Suprapubic skin (tissue), 4 donors: ENCODE results near the gene SPTBN1. TPM values are rescaled to one million over a fixed set of nuclear protein-coding genes. Genes with fewer than 3 reads are reported as not detected.

Experiments
- DNase-seq, 2 donors: peaks; one replicate each; pipeline ENCODE4 v3.0.0-alpha.2; 2019; ENCODE audit warnings: low spot score in 2 of 2
- H3K27ac ChIP-seq: fragments of 200-600 bp; sonication (generic); one replicate; pipeline ENCODE4 v1.5.1; 2019
- H3K27me3 ChIP-seq: fragments of 200-600 bp; sonication (generic); one replicate; pipeline ENCODE4 v1.5.1; 2019
- H3K36me3 ChIP-seq: fragments of 200-600 bp; sonication (generic); one replicate; pipeline ENCODE4 v1.5.1; 2019
- H3K4me1 ChIP-seq: fragments of 200-600 bp; sonication (generic); one replicate; pipeline ENCODE4 v1.5.1; 2019
- H3K4me3 ChIP-seq: fragments of 200-600 bp; sonication (generic); one replicate; pipeline ENCODE4 v1.5.1; 2019; ENCODE audit warnings: mild to moderate bottlenecking
- H3K9me3 ChIP-seq: fragments of 200-600 bp; sonication (generic); one replicate; pipeline ENCODE4 v1.5.1; 2019
- CTCF ChIP-seq, 2 donors: fragments of 200-600 bp in 1 of 2; fragments of 450-650 bp in 1 of 2; sonication (generic) in 1 of 2; IDR thresholded peaks; one replicate each; pipeline ENCODE4 v1.5.1; 2016 to 2019; ENCODE audit warnings: antibody characterized with exemption in 2 of 2, mild to moderate bottlenecking in 1 of 2, moderate library complexity in 1 of 2
- EP300 ChIP-seq: sonication (generic); formaldehyde crosslinking; IDR thresholded peaks from one replicate; pipeline ENCODE4 v1.6.1; 2017; ENCODE audit warnings: antibody characterized with exemption
- POLR2A ChIP-seq, 2 donors: fragments of 450-650 bp; IDR thresholded peaks; one replicate each; pipeline ENCODE4 v1.6.1; 2017; ENCODE audit warnings: antibody characterized with exemption in 2 of 2, mild to moderate bottlenecking in 2 of 2, moderate library complexity in 2 of 2
- POLR2AphosphoS5 ChIP-seq, 3 donors: sonication (generic); formaldehyde crosslinking; IDR thresholded peaks; one replicate each; pipeline ENCODE4 v1.6.1; 2017; ENCODE audit warnings: antibody characterized with exemption in 3 of 3
- WGBS: methylation state at CpG from one replicate; pipeline ENCODE4 v1.1.5; 2018; 5-methylcytosine and 5-hydroxymethylcytosine counted together
- total RNA-seq, 4 donors: library from RNA; depleted of rRNA; stranded (reverse); fragments of >200 nt; gene quantifications; one replicate each; pipeline ENCODE4 v1.1.0, GENCODE V29; 2016

SPTBN1 gene
- total RNA-seq, 4 donors from 2014 or later, result 173 to 250 (median 203) TPM

- no peak overlapping the region for H3K27ac ChIP-seq
- DNase-seq, result no peak
- H3K4me3 ChIP-seq, result no peak overlapping the region
- WGBS, result 69% methylated on average over 2 of the region's 2 CpGs
- no peaks in the 10 kb centered on the region for H3K27me3 ChIP-seq
- no peaks in the 10 kb centered on the region for H3K9me3 ChIP-seq
- peaks cover 28% of the 10 kb centered on the region for H3K36me3 ChIP-seq
- peaks cover 20% of the 10 kb centered on the region for H3K4me1 ChIP-seq
- TF ChIP-seq POLR2AphosphoS5 (IDR thresholded peaks at IDR 0.05) (no peak), CTCF (IDR thresholded peaks at IDR 0.05) (no peak), EP300 (no peak), POLR2A (IDR thresholded peaks at IDR 0.05) (no peak)
Observed at GRCh38 chr2:54529935-54530334, 73.8 kb downstream of the SPTBN1 start.

- Histone ChIP-seq H3K36me3 (peaks cover 23% of the 10 kb centered on the region), H3K27me3 (no peaks in the 10 kb centered on the region), H3K4me1 (peaks cover 14% of the 10 kb centered on the region), H3K27ac (no peak overlapping the region), H3K4me3 (no peak overlapping the region), H3K9me3 (no peaks in the 10 kb centered on the region)
- DNase-seq, result no peak
- TF ChIP-seq POLR2A (IDR thresholded peaks at IDR 0.05) (no peak), EP300 (no peak), CTCF (IDR thresholded peaks at IDR 0.05) (no peak), POLR2AphosphoS5 (IDR thresholded peaks at IDR 0.05) (no peak)
- WGBS, result 73% methylated on average over 5 of the region's 5 CpGs
Observed at GRCh38 chr2:54531558-54531957, 75.4 kb downstream of the SPTBN1 start.

- no peak for TF ChIP-seq EP300
- TF ChIP-seq POLR2A (IDR thresholded peaks at IDR 0.05), result no peak
- no peak for TF ChIP-seq POLR2AphosphoS5 (IDR thresholded peaks at IDR 0.05)
- no peak for TF ChIP-seq CTCF (IDR thresholded peaks at IDR 0.05)
- H3K27me3 ChIP-seq, result no peaks in the 10 kb centered on the region
- no peaks in the 10 kb centered on the region for H3K36me3 ChIP-seq
- H3K4me3 ChIP-seq, result no peak overlapping the region
- no peak for DNase-seq
- no peaks in the 10 kb centered on the region for H3K9me3 ChIP-seq
- WGBS, result 75% methylated on average over 1 of the region's 1 CpG
- peaks cover 11% of the 10 kb centered on the region for H3K4me1 ChIP-seq
- no peak overlapping the region for H3K27ac ChIP-seq
Observed at GRCh38 chr2:54534221-54534620, 78.1 kb downstream of the SPTBN1 start.

- Histone ChIP-seq H3K36me3 (no peaks in the 10 kb centered on the region), H3K9me3 (no peaks in the 10 kb centered on the region), H3K27ac (no peak overlapping the region), H3K27me3 (no peaks in the 10 kb centered on the region), H3K4me1 (peaks cover 11% of the 10 kb centered on the region), H3K4me3 (no peak overlapping the region)
- 92% methylated on average over 2 of the region's 2 CpGs for WGBS
- no peak for DNase-seq
- TF ChIP-seq CTCF (IDR thresholded peaks at IDR 0.05), result no peak
Observed at GRCh38 chr2:54534625-54535024, 78.5 kb downstream of the SPTBN1 start.

- TF ChIP-seq EP300, result no peak
- 78% methylated on average over 4 of the region's 4 CpGs for WGBS
- peaks cover 11% of the 10 kb centered on the region for H3K4me1 ChIP-seq
Observed at GRCh38 chr2:54535599-54536195, 79.6 kb downstream of the SPTBN1 start.

GRCh38 chr2:54536720-54537119 is 80.6 kb downstream of the SPTBN1 start:
- H3K9me3 ChIP-seq, result no peaks in the 10 kb centered on the region
- TF ChIP-seq POLR2AphosphoS5 (IDR thresholded peaks at IDR 0.05) (no peak), POLR2A (IDR thresholded peaks at IDR 0.05) (no peak), CTCF (IDR thresholded peaks at IDR 0.05) (no peak), EP300 (no peak)
- no peak overlapping the region for H3K4me3 ChIP-seq
- no peaks in the 10 kb centered on the region for H3K27me3 ChIP-seq
- WGBS, result 95% methylated on average over 2 of the region's 2 CpGs
- H3K4me1 ChIP-seq, result peaks cover 11% of the 10 kb centered on the region
- H3K36me3 ChIP-seq, result no peaks in the 10 kb centered on the region
- no peak for DNase-seq
- no peak overlapping the region for H3K27ac ChIP-seq

More at GRCh38 chr2:54535599-54536195, 79.6 kb downstream of the SPTBN1 start:
- no peaks in the 10 kb centered on the region for H3K9me3 ChIP-seq
- no peak overlapping the region for H3K27ac ChIP-seq
- no peak overlapping the region for H3K4me3 ChIP-seq
- no peak for DNase-seq
- no peaks in the 10 kb centered on the region for H3K27me3 ChIP-seq
- H3K36me3 ChIP-seq, result no peaks in the 10 kb centered on the region
